ENCODE measurements around the gene B3GALNT2.

B3GALNT2 gene

DNA sequence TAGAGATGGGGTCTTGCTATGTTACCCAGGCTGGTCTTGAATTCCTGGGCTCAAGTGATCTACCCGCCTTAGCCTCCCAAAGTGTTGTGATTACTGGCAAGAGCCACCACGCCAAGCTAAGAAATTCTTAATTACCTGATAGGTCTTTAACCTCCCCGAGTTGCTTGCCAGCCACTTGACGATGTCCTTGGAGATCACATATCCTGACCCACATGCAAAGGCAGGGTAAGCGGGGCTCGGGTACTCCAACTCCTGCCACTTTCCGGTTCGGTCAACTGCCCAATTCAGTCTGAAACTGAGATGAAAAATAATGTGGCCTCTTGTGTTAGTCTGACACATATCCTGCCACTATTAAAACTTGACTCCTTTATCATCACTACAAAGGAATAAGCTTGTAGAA lies 50.2 kb downstream of the B3GALNT2 start:
- DNase-seq (ENCODE audit: low read depth in 2 of 2), result no peak

DNA sequence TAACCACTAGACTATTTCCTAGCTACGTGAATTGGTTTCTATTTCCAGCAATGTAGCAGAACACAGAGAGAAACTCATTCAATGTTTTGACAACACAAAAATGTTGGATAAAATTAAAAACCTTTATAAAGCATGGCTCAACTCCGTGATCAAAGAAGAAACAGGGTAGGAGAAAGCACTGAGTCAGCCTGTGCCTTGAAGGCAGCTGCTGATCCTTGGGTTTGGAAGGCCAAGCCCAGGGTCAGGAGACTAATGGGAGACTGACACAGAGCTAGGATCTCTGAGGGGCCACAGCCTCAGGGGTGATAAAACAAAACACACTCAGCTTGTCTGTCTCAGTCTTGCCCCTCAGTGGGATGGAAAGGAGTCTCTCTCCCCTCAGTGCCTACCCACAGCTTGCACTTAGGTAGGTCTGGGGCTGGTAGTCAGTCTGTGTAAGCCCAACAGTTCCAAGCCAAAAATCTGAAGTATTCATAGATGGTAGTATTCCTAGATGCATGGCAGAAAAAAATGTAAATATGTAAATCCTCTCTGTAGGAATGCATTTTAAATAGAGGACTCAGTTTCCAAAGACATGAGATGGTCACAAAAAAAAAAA lies 53.3 kb downstream of the B3GALNT2 start:
- DNase-seq (ENCODE audit: low read depth in 2 of 2), result no peak

DNA sequence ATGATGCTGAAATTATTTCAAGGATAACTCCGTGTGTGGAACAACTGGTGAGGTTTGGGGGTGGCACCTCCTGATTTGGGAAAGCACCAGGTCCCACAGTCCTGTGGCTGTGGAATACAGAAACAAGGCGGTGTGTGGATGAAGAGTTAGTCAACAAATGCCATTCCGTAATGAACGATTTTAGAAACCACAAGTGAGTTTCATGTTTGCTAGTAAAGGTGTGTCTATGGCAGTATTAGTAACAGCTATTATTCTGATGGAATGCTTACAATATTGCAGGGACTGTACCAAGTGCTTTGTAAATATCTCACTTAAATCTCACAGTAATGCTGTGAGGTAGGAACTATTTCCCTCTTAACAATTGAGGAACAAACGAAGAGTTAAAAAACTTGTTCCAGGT lies 53.8 kb downstream of the B3GALNT2 start:
- DNase-seq (ENCODE audit: low read depth in 2 of 2), result no peak

DNA sequence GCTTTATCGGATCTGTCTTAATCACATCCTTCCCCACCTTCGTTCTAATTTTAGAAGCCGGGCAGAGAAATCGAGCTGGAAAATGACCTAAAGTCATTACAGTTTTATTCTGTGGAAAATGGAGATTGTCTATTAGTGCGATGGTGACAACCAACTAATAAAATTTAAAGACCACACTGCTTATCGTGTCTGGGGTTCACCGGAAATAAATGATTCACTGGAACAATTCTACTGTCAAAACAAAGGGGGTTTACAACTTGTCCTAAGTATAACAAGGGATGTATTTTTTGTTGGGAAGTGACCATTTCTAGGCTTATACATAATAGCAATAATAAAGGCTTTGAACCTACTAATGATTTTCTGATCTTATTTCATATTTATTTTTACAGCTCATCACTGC lies 55.6 kb downstream of the B3GALNT2 start:
- DNase-seq (ENCODE audit: low read depth in 2 of 2), result no peak

DNA sequence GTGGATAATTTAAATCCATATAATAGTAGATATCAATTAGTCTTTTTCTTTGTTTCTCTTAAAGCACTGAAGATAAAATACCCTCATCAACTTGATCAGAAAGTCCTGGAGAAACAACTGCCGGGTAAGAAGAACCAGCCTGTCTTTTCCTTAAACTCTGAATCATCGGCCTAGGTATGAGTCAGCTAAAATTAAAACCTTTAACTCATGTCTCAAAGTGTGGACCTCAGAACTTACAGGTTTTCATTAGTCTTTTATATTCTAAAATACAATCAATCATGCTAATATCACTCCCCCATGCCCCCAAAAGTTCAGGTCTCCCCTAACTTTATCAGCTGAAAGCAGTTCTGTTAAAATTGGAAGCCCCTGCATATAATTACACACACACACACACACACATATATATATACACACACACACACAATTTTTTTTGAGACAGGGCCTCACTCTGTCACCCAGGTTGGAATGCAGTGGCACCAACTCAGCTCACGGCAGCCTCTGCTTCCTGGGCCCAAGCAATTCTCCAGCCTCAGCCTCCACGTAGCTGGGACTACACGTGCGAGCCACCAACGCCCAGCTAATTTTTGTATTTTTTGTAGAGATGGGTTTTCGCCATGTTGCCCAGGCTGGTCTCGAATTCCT lies 61.3 kb downstream of the B3GALNT2 start:
- no peak for DNase-seq (ENCODE audit: low read depth in 2 of 2)

DNA sequence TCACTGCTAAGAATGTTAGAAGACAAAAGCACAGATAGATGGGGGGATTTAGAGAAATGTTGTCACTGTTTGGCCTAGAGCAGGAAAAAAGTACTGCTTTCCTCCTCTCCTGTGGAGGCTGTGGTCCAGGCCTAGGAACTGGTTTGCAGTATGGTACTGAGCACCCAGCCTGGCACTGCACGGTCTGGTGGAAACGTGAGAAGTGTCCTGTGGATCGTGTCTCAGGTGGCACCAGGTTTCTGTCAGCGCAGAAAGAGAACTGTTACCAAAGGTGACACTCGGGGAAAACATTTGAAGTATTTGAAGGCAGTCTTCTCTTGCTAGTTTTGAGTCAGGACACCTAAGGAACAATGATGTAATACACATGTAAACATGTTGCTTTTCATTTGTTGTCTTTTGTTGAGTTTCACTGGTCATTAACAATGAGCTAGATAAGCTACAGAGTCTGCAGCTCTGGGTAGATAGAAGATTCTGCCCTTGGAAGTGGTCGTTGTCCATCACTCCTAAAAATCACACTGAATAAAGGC lies 63.0 kb downstream of the B3GALNT2 start:
- no peak for DNase-seq (ENCODE audit: low read depth in 2 of 2)

DNA sequence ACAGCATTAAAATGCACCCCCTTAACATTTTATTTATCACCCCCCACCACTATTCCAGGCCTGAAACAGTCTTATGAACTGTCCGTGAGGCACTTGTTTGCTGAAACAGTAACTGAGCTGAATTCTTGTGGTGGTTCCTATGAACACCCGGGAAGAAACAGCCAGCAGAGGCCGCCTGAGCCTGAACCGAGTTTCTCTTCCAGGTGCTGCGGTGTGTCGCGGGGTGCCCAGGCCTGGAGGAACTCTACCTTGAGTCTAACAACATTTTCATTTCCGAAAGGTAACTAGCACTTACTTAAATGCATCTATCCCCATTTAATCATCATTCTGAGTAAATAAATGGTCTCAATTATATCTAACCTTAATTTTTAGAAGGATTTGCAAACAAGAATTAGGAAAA lies 70.3 kb downstream of the B3GALNT2 start:
- DNase-seq (ENCODE audit: low read depth in 2 of 2), result no peak

DNA sequence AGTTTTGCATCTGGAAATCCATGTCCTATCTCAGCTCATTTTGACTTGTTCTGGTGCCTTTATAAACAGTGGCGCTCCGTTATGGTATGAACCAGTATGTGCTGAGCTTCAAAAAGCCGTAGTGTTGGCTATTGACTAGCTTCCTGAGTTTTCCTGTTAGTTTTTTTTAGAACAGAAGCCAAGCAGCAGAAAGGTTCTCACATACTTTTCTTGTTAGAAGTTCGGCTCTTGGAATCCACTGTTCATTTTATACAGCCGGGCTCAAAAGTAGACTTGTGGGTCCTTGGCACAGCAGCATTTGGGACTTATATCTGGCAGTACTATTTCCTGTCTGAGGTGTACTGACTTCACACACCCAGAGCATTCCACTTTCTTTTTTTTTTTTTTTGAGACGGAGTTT lies 73.3 kb downstream of the B3GALNT2 start:
- DNase-seq (ENCODE audit: low read depth in 2 of 2), result no peak

DNA sequence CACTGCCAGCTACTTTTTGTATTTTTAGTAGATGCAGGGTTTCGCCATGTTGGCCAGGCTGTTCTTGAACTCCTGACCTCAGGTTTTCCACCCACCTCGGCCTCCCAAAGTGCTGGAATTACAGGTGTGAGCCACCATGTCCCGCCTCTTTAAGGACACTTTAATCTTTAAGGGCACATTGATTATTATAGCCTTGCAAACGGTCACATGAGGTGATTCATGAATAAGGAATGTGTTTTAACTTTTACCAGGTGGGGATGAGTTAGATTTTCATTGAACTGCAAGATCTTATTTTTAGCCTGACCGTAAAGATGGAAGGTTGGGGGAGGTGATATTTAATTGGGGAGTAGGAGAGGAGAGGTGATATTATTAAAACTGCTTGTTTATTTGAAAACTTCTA lies 75.1 kb downstream of the B3GALNT2 start:
- DNase-seq (ENCODE audit: low read depth in 2 of 2), result no peak

DNA sequence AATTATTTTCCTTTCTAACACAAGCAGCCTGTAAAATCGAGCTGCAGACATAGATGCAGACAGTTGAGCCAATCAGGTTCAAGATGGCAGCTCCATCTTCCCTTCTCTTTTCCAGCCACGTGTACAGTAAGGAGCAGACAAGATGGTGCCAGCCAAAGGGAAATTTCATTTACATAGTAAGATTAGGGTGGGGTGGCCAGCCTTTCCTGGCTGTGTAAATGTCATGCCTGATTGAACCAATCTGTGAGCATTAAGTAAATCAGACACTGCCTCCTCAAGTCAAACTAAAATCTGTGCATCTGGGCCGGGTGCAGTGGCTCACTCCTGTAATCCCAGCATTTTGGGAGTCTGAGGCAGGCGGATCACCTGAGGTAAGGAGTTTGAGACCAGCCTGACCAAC lies 76.8 kb downstream of the B3GALNT2 start:
- DNase-seq (ENCODE audit: low read depth in 2 of 2), result no peak

DNA sequence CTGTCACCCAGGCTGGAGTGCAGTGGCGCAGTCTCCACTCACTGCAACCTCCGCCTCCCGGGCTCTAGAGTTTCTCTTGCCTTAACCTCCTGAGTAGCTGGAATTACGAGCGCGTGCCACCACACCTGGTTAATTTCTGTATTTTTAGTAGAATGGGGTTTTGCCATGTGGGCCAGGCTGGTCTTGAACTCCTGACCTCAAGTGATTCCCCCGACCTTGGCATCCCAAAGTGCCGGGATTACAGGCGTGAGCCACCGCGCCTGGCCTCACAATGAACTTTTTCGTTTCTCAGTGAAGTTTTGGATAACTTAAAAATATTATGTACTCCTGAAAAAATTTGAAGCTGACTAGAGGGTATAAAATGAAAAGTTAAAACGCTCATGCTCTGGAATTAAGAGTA lies 77.6 kb downstream of the B3GALNT2 start:
- DNase-seq (ENCODE audit: low read depth in 2 of 2), result no peak

DNA sequence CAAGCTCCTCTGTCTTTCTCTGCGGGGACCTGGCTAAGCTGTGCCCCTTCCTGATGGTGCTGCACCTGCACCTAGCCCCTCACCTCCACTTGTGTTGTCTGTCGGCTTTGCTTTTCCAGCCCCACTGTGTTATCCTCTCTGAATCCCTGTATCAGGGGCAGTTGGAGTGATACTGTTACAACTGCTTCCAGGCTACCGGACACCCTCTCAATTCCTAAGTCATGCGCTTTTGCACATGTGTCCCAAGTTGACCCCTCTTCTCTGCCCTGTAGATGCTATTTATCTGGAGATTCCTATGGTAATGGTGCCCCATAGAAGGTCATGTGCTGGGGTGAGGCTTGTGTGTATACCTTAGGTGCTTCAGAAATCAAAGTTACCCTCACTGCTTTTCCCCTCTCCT lies 78.1 kb downstream of the B3GALNT2 start:
- DNase-seq (ENCODE audit: low read depth in 2 of 2), result no peak

DNA sequence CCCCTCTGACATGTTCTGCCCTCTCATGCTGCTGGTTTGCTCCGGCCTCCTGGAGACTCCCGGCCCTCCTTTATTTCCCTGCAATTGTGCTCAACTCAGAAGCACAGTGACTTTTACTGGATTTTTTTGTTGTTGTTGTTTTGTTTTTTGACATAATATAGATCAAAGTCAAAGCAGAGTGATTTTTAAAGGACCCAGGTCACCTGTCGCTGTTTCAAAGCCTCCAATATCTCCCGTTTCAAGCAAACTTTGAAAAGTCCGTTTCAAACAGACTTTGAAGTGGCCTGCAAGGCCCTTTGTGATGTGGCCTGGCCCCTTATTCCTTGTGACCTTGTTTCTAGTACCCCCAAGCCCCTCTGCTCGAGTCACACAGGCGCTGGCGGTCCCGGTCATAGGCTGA lies 78.9 kb downstream of the B3GALNT2 start:
- no peak for DNase-seq (ENCODE audit: low read depth in 2 of 2)

DNA sequence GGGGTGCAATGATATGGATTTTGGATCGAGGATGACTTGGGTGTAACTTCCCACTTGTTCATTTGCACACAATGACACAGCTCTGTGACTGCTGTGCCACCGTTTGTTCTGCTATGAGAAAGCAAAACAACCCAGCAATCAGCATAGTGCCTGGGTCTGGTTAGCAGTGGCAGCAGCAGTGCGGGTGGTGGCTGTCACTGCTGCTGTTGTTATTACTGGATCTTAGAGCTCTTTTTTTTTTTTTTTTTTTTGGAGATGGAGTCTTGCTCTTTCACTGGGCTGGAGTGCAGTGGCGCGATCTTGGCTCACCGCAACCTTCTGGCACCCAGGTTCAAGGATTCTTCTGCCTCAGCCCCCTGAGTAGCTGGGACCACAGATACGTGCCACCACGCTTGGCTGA lies 80.2 kb downstream of the B3GALNT2 start:
- DNase-seq (ENCODE audit: low read depth in 2 of 2), result no peak

DNA sequence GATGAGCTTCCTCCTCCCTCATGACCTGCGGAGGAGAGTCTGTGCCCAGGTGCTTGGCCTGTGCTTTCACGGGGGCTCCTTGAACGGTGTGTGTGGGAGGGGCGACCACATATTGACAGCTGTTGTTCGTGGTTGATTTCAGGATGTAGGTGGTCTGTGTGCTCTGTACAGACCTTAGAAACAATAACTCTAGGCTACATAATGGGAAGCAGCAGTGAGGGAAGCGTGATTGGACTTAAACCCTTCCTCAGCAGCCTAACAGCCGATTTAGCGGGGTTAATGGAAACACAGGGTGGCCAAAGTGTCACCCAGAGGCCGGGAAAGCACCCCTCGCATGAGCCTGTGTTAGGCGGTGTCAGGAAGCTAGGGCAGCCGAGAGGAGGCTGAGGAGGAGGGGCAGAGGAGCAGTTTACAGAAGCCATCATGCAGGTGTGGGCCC lies 81.0 kb downstream of the B3GALNT2 start:
- DNase-seq (ENCODE audit: low read depth in 2 of 2), result no peak

DNA sequence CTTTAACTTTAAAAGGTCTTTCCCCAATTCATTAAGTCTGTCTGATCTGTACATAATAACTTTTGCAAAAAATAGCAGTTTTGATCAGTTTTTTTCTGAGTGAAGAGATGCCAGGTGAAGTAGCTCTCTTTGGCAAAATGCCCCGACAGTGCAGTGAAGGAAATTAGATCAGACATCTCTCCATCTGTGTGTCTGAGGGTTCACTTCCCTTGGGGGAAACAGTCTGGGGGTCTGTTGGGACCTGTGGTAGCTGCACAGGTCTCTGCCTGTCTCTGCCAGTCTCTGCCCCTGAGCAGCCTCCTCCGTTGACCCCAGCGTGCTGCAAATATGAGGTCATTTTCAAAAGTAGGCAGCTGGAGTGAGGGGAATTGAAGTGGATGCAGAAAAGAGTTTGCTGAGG lies 82.5 kb downstream of the B3GALNT2 start:
- DNase-seq (ENCODE audit: low read depth in 2 of 2), result no peak

DNA sequence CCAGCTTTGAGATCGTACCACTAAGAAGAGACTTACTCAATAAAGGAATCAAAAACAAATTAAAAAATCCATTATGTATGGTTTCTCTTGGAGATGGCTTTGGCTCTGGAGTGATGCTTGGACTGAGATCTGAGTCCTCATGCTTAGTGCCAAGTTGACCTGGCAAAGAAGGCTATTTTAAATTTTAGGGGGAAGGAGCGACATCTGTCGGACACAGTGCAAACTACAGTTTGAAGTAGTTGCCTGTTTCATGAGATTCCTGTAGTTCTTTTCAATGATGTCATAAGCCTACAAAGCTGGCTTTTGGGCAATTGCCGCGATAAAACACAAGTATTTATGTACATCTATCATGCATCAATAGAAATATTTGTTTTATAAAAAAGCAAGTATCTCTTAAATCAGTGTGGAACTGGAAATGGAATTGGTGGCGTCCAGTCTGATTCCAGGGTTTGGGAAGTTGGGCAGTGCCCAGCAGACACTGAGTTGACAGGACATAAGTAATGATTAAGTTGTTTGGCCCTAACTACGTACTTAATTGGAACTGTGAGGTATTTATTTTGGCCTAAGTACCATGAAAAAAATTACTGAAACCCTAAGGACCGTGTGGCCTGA lies 87.1 kb downstream of the B3GALNT2 start:
- peak; percentile 22 to 45 for DNase-seq (ENCODE audit: low read depth in 2 of 2)

DNA sequence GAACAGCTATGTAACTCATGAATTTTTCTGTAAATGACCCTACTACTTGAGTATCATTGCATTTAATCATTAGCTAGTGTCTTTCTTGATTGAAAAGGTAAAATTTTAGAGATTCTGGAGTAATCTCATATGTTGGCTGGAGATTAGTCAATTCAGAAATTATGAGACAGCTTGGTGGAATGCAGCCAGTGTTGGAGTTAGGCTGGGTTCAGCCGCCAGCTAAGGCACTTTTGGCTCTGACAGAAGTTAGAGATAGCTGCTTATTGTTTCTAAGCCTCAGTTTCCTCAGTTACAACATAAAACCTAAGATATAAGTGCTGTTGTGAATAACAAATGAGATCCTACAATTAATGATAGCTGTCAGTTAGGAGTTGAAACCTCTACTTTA lies 87.6 kb downstream of the B3GALNT2 start:
- no peak for DNase-seq (ENCODE audit: low read depth in 2 of 2)

DNA sequence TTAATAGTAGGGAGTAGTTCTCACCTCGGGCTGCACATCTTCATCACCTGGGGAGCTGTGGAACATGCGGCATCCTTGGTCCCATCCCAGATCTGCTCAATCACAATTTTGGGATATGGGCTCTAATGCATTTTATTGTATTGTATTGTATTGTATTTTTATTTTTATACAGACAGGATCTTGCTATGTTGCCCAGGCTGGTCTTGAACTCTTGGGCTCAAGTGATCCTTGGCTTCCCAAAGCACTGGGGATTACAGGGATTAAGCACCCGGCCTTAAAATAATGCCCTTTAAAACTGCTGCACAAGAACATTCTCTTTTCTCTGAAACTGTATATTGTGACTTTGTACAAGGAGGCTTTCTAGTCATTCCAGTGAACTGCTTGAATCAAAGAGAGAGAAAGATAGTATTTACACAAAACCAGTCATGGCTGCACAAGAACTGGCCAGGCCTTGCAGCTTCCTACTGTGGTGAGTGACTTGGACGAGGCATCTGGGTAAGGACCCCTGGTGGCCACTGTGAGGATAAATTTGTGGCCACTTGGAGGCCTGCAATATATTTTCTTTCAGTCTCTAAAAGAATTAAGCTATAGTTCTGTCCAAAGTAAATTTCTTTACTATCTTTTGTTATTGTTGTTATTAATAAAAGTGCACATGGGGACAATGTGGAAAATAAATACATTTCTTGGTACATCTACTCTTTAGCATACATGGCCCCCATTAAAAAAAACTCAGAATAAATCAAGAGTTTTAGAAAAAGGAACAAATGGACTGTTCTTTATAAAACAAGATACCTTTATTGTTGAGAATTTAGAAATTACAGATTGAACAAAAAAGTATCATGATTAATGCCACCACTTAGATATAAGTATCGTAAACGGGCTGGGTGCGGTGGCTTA lies 89.0 kb downstream of the B3GALNT2 start:
- peak; percentile 23 to 39 for DNase-seq (ENCODE audit: low read depth in 2 of 2)

DNA sequence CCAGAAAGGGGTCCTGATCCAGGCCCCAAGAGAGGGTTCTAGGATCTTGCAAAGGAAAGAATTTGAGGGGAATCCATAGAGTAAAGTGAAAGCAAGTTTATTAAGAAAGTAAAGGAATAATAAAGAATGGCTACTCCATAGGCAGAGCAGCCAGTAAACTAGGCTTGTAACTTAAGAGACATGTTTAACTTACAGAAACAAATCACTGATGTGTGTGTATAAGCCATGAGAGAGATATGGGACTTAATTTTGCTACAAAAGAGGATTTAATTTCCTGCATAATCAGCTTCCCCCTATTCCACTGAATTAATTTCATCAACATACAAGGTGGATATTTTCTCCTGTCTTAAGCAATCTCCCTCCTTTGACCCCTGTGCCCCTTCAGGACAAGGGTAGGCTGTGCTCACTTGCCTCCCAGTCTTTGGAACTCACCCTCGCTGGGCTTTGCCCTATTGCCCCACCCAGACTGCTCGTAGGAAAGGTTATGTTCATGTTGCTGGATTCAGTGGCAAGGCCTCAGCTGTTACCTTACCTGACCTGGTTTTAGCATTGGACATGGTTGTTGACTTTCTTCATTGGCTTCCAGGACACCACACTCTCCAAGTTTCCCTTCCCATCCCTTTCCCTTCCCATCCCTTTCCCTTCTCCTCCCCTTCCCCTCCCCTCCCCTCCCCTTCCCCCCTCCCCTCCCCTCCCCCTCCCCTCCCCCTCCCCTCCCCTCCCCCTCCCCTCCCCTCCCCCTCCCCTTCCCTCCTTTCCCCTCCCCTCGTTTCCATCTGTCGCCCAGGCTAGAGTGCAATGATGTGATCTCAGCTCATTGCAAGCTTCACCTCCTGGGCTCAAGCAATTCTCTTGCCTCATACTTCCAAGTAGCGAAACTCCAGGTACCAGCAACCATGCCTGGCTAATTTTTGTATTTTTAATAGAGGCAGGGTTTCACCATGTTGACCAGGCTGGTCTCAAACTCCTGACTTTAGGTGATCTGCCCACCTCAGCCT lies 92.5 kb downstream of the B3GALNT2 start:
- no peak for DNase-seq (ENCODE audit: low read depth in 2 of 2)

DNA sequence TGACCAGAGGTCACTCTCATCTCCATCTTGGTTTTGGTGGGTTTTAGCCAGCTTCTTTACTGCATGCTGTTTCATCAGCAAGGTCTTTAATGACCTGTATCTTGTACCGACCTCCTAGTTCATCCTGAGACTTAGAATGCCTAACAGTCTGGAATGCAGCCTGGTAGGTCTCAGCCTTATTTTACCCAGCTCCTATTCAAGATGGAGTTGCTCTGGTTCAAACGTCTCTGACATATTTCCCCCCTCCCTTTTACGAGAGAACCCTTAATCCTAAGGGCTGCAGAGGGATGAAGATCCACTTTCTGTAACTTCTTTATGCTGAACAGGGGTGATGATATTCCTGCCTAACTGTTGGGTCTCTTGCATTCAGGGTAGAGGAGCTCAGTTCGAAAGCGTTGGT lies 93.8 kb downstream of the B3GALNT2 start:
- DNase-seq (ENCODE audit: low read depth in 2 of 2), result no peak
